Fibroblast of the aortic adventitia (primary cell): ENCODE results near the gene NEDD9. TPM values are rescaled to one million over a fixed set of nuclear protein-coding genes. Genes with fewer than 3 reads are reported as not detected.

ENCODE experiments used
- DNase-seq: peaks from one replicate; pipeline ENCODE4 v3.0.0-alpha.2; 2010; ENCODE audit warnings: low read depth
- H3K4me3 ChIP-seq: 2 replicates; pipeline ENCODE4 v1.5.1; 2011; ENCODE audit warnings: low read depth, mild to moderate bottlenecking, control low read depth, low read length, moderate library complexity
- CTCF ChIP-seq: IDR thresholded peaks from 2 replicates; pipeline ENCODE4 v1.5.1; 2011; ENCODE audit warnings: mild to moderate bottlenecking, low read length, control low read depth, inconsistent platforms; ENCODE audit not compliant: insufficient read depth
- total RNA-seq: library from RNA; depleted of rRNA; stranded (reverse); fragments of >200 nt; gene quantifications from 2 replicates; pipeline ENCODE4 v1.2.3, GENCODE V29; 2012; ENCODE audit warnings: low replicate concordance

The NEDD9 gene
- total RNA-seq, 1 donor: 0.36 TPM

- DNase-seq: peak; percentile 36
- no peak for TF ChIP-seq CTCF
These were observed 23.6 kb downstream of the NEDD9 start for GRCh38 chr6:11208854-11209253.

GRCh38 chr6:11208267-11208666 is 24.2 kb downstream of the NEDD9 start:
- TF ChIP-seq CTCF: no peak
- DNase-seq: no peak
- H3K4me3 ChIP-seq: no peak overlapping the region

More at GRCh38 chr6:11208854-11209253, 23.6 kb downstream of the NEDD9 start:
- no peak overlapping the region for H3K4me3 ChIP-seq

GRCh38 chr6:11207199-11207968 is 25.1 kb downstream of the NEDD9 start:
- no peak for TF ChIP-seq CTCF
- DNase-seq: peak; percentile 99
- no peak overlapping the region for H3K4me3 ChIP-seq

GRCh38 chr6:11206576-11206975 is 25.9 kb downstream of the NEDD9 start:
- DNase-seq: peak; percentile 21
- H3K4me3 ChIP-seq: no peak overlapping the region

GRCh38 chr6:11204794-11205366 is 27.6 kb downstream of the NEDD9 start:
- no peak for DNase-seq
- no peak overlapping the region for H3K4me3 ChIP-seq
- TF ChIP-seq CTCF: no peak

More at GRCh38 chr6:11206576-11206975, 25.9 kb downstream of the NEDD9 start:
- no peak for TF ChIP-seq CTCF

- TF ChIP-seq CTCF: no peak
- no peak for DNase-seq
- no peak overlapping the region for H3K4me3 ChIP-seq
These were observed 28.5 kb downstream of the NEDD9 start for GRCh38 chr6:11204005-11204399.
